Ectodermal cell (in vitro differentiated cells): ENCODE measurements around the gene MTO1.
"Not testable (repeated sequence)": the region's sequence is repeated elsewhere in the genome, so short reads cannot be mapped to it uniquely, and the experiment has no call there.

Experiments used
- H3K27ac ChIP-seq: 2 replicates; pipeline ENCODE4 v1.7.0; 2013; ENCODE audit warnings: mild to moderate bottlenecking, low read depth, low read length; ENCODE audit not compliant: insufficient read depth, poor library complexity, severe bottlenecking
- H3K27me3 ChIP-seq: 2 replicates; pipeline ENCODE4 v1.7.0; 2013; ENCODE audit warnings: mild to moderate bottlenecking, low read length; ENCODE audit not compliant: insufficient read depth, control insufficient read depth, poor library complexity, severe bottlenecking
- H3K36me3 ChIP-seq: one replicate; pipeline ENCODE4 v1.7.0; 2013; ENCODE audit warnings: low read length; ENCODE audit not compliant: control insufficient read depth, insufficient read depth
- H3K4me1 ChIP-seq: one replicate; pipeline ENCODE4 v1.7.0; 2013; ENCODE audit warnings: low read length; ENCODE audit not compliant: control insufficient read depth, insufficient read depth
- H3K4me3 ChIP-seq: 2 replicates; pipeline ENCODE4 v1.7.0; 2013; ENCODE audit warnings: low read depth, low read length, control low read depth; ENCODE audit not compliant: insufficient read depth
- H3K9me3 ChIP-seq: 2 replicates; pipeline ENCODE4 v1.7.0; 2013; ENCODE audit warnings: mild to moderate bottlenecking, low read length, moderate library complexity; ENCODE audit not compliant: control insufficient read depth
- WGBS, 2 experiments: methylation state at CpG; one replicate each; pipeline ENCODE4 v1.1.7; 2013; ENCODE audit warnings: missing lambda C conversion rate in 2 of 2; 5-methylcytosine and 5-hydroxymethylcytosine counted together

The MTO1 gene

GRCh38 chr6:73551115-73551514 is 89.6 kb downstream of the MTO1 start:
- not testable (repeated sequence) for H3K4me3 ChIP-seq, H3K27ac ChIP-seq, H3K27me3 ChIP-seq, H3K9me3 ChIP-seq, H3K36me3 ChIP-seq, H3K4me1 ChIP-seq
- WGBS, 2 experiments, result 95 to 97% methylated on average over 4 of the region's 4 CpGs

GRCh38 chr6:73555380-73555949 is 93.9 kb downstream of the MTO1 start:
- H3K27me3 ChIP-seq, H3K27ac ChIP-seq, H3K4me1 ChIP-seq, H3K9me3 ChIP-seq, H3K4me3 ChIP-seq, H3K36me3 ChIP-seq: not testable (repeated sequence)
- WGBS, 2 experiments, result 91 to 96% methylated on average over 10 of the region's 11 CpGs

- H3K4me3 ChIP-seq, result no peak overlapping the region
- H3K27ac ChIP-seq, result no peak overlapping the region
These were observed 95.3 kb downstream of the MTO1 start for GRCh38 chr6:73556836-73557235.

More at GRCh38 chr6:73556836-73557235, 95.3 kb downstream of the MTO1 start:
- WGBS, 2 experiments, result 77 to 81% methylated on average over 1 of the region's 1 CpG
- Histone ChIP-seq H3K36me3 (no peaks in the 10 kb centered on the region), H3K4me1 (peaks cover 7% of the 10 kb centered on the region), H3K27me3 (no peaks in the 10 kb centered on the region), H3K9me3 (no peaks in the 10 kb centered on the region)
